Measurements from ENCODE around the gene ARIH2. TPM values are rescaled to one million over a fixed set of nuclear protein-coding genes. Genes with fewer than 3 reads are reported as not detected.

ARIH2 gene
- total RNA-seq, 1 donor from 2014 or later: 69.9 TPM

GRCh38 chr3:49028673-49029562 is 110.3 kb downstream of the ARIH2 start, which contains the start of gene IMPDH2:
Gene IMPDH2 (minus strand): TSS chr3:49029398. CDS start chr3:49029350, 48 bp downstream.
- Mint-ChIP-seq H3K27ac (ENCODE audit: unreplicated experiment) (peak within 1 kb of the TSS; percentile 99), H3K4me3 (ENCODE audit: unreplicated experiment) (peak within 1 kb of the TSS; percentile 94), H3K4me1 (ENCODE audit: low read depth) (peaks cover 50% of the 10 kb centered on the region), H3K36me3 (ENCODE audit: low read depth) (peaks cover 33% of the 10 kb centered on the region), H3K27me3 (ENCODE audit: low read depth) (no peaks in the 10 kb centered on the region), H3K9me3 (ENCODE audit: low read depth) (no peaks in the 10 kb centered on the region)
- TF ChIP-seq, protein P1, sequence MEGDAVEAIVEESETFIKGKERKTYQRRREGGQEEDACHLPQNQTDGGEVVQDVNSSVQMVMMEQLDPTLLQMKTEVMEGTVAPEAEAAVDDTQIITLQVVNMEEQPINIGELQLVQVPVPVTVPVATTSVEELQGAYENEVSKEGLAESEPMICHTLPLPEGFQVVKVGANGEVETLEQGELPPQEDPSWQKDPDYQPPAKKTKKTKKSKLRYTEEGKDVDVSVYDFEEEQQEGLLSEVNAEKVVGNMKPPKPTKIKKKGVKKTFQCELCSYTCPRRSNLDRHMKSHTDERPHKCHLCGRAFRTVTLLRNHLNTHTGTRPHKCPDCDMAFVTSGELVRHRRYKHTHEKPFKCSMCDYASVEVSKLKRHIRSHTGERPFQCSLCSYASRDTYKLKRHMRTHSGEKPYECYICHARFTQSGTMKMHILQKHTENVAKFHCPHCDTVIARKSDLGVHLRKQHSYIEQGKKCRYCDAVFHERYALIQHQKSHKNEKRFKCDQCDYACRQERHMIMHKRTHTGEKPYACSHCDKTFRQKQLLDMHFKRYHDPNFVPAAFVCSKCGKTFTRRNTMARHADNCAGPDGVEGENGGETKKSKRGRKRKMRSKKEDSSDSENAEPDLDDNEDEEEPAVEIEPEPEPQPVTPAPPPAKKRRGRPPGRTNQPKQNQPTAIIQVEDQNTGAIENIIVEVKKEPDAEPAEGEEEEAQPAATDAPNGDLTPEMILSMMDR (IDR thresholded peaks at IDR 0.05): peak; percentile 53
- peak; percentile 97 for DNase-seq (ENCODE audit: low spot score)

DNA sequence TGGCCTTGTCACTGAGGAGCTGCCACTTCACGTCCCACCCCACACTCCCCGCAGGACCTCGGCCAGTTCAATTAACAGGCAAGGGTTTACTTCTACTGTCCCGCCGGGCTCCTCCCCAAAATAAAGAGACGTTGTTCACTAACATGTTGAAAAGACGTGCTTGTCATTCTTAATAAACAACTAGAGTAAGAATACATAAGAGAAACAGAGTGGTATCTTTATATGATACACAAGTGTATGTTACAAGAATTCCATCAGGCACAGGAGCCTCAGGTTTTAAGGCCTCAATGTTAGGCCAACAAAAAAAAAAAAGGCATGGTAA is 110.9 kb downstream of the ARIH2 start:
- H3K9me3 Mint-ChIP-seq (ENCODE audit: low read depth): no peaks in the 10 kb centered on the region
- H3K27ac Mint-ChIP-seq (ENCODE audit: unreplicated experiment): peak overlapping the region; percentile 99
- no peak for DNase-seq (ENCODE audit: low spot score)
- peaks cover 47% of the 10 kb centered on the region for H3K4me1 Mint-ChIP-seq (ENCODE audit: low read depth)
- TF ChIP-seq, protein P1 (IDR thresholded peaks at IDR 0.05): no peak
- H3K36me3 Mint-ChIP-seq (ENCODE audit: low read depth): peaks cover 29% of the 10 kb centered on the region
- peak overlapping the region; percentile 94 for H3K4me3 Mint-ChIP-seq (ENCODE audit: unreplicated experiment)
- no peaks in the 10 kb centered on the region for H3K27me3 Mint-ChIP-seq (ENCODE audit: low read depth)

- TF ChIP-seq, protein P1 (IDR thresholded peaks at IDR 0.05): no peak
- no peaks in the 10 kb centered on the region for H3K9me3 Mint-ChIP-seq (ENCODE audit: low read depth)
- H3K4me1 Mint-ChIP-seq (ENCODE audit: low read depth): peaks cover 46% of the 10 kb centered on the region
- no peak overlapping the region for H3K4me3 Mint-ChIP-seq (ENCODE audit: unreplicated experiment)
- peak overlapping the region; percentile 51 for H3K27ac Mint-ChIP-seq (ENCODE audit: unreplicated experiment)
- H3K36me3 Mint-ChIP-seq (ENCODE audit: low read depth): peaks cover 26% of the 10 kb centered on the region
- H3K27me3 Mint-ChIP-seq (ENCODE audit: low read depth): no peaks in the 10 kb centered on the region
- DNase-seq (ENCODE audit: low spot score): peak; percentile 52
Measured at GRCh38 chr3:49030321-49030720, 111.7 kb downstream of the ARIH2 start.

DNA sequence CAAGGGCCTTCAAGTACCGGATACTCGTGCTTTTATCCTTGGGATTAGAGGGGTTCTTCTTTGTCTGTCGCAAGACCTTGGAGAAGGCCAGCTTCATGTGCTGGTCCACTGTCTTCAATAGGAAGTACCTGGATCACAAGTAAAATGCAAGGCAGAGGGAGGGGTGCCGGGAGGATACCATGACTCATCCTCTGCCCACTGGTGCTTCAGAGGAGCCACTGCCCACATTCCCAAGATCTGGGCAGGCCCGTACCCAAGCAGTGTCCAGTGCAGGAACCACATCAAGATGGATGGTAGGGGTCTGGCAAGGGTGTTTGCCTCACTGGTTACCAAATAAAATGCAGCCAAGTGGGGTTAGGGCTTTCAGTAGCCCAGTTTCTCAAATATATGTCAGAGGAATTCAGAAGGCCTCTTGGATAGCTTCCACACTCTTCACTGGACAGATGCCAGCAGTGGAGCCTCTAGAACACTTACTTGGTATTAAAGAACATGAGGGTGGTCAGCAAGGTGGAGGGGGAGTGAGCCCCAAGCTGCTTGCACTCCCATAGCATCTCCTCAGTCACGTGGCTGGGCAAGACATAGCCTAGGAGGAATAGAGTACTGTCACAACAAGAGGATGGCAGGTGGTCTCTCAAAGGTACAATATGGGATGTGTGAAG is 114.1 kb downstream of the ARIH2 start:
- TF ChIP-seq, protein P1 (IDR thresholded peaks at IDR 0.05): no peak
- peaks cover 20% of the 10 kb centered on the region for H3K36me3 Mint-ChIP-seq (ENCODE audit: low read depth)

GRCh38 chr3:49034650-49035049 is 116.0 kb downstream of the ARIH2 start:
- no peaks in the 10 kb centered on the region for H3K27me3 Mint-ChIP-seq (ENCODE audit: low read depth)
- H3K4me3 Mint-ChIP-seq (ENCODE audit: unreplicated experiment): no peak overlapping the region
- H3K36me3 Mint-ChIP-seq (ENCODE audit: low read depth): peaks cover 18% of the 10 kb centered on the region
- peaks cover 10% of the 10 kb centered on the region for H3K4me1 Mint-ChIP-seq (ENCODE audit: low read depth)
- no peaks in the 10 kb centered on the region for H3K9me3 Mint-ChIP-seq (ENCODE audit: low read depth)
- TF ChIP-seq, protein P1 (IDR thresholded peaks at IDR 0.05): no peak
- no peak overlapping the region for H3K27ac Mint-ChIP-seq (ENCODE audit: unreplicated experiment)
- DNase-seq (ENCODE audit: low spot score): no peak

More for the DNA sequence above, 114.1 kb downstream of the ARIH2 start:
- no peak overlapping the region for H3K4me3 Mint-ChIP-seq (ENCODE audit: unreplicated experiment)
- DNase-seq (ENCODE audit: low spot score): peak; percentile 34
- H3K9me3 Mint-ChIP-seq (ENCODE audit: low read depth): no peaks in the 10 kb centered on the region
- H3K27ac Mint-ChIP-seq (ENCODE audit: unreplicated experiment): no peak overlapping the region
- H3K4me1 Mint-ChIP-seq (ENCODE audit: low read depth): peaks cover 27% of the 10 kb centered on the region
- no peaks in the 10 kb centered on the region for H3K27me3 Mint-ChIP-seq (ENCODE audit: low read depth)
